ENCODE data around the gene EYS.

DNA sequence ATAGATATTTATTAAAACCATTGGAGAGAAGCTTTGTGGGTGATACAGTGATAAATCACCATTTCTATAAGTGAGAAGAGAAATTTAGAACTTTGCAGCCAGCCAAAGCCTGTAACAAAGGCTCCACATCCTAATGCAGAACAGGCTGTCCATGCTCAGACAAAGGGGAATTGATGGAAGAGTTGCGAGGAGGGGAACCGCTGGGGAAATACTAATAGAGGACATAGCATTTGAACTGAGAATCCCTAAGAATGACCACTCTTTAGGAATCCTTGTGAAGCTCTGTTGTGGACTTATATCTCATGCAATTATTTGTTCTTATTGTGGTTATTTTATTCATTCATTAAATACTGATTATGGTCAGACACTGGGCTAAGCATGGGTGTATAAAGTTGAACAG lies 1903.7 kb downstream of the EYS start:
- TF ChIP-seq, protein P1, sequence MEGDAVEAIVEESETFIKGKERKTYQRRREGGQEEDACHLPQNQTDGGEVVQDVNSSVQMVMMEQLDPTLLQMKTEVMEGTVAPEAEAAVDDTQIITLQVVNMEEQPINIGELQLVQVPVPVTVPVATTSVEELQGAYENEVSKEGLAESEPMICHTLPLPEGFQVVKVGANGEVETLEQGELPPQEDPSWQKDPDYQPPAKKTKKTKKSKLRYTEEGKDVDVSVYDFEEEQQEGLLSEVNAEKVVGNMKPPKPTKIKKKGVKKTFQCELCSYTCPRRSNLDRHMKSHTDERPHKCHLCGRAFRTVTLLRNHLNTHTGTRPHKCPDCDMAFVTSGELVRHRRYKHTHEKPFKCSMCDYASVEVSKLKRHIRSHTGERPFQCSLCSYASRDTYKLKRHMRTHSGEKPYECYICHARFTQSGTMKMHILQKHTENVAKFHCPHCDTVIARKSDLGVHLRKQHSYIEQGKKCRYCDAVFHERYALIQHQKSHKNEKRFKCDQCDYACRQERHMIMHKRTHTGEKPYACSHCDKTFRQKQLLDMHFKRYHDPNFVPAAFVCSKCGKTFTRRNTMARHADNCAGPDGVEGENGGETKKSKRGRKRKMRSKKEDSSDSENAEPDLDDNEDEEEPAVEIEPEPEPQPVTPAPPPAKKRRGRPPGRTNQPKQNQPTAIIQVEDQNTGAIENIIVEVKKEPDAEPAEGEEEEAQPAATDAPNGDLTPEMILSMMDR (IDR thresholded peaks at IDR 0.05; ENCODE audit: control extremely low read depth in 1 of 3, insufficient read depth in 1 of 3, low read depth in 1 of 3, low read length in 3 of 3) = no peak
- TF ChIP-seq POLR2A (IDR thresholded peaks at IDR 0.05; ENCODE audit: control extremely low read depth in 1 of 2, low read depth in 2 of 2, low read length in 2 of 2) (no peak), RNF2 (IDR thresholded peaks at IDR 0.05; ENCODE audit: borderline replicate concordance, low read depth, low read length, missing control alignments, poor library complexity, severe bottlenecking) (no peak), JUN (IDR thresholded peaks at IDR 0.05; ENCODE audit: low read depth, low read length) (no peak), RAD21 (IDR thresholded peaks at IDR 0.05 in 1 of 2, conservative IDR thresholded peaks at IDR 0.05 in 1 of 2; ENCODE audit: low read depth in 2 of 2, low read length in 2 of 2) (no peak), GABPA (IDR thresholded peaks at IDR 0.05; ENCODE audit: borderline replicate concordance, insufficient read depth, low read length) (no peak), TBP (IDR thresholded peaks at IDR 0.05; ENCODE audit: low read depth, low read length) (no peak), YY1 (IDR thresholded peaks at IDR 0.05; ENCODE audit: low read depth, low read length) (no peak)
- TF ChIP-seq, protein P2, sequence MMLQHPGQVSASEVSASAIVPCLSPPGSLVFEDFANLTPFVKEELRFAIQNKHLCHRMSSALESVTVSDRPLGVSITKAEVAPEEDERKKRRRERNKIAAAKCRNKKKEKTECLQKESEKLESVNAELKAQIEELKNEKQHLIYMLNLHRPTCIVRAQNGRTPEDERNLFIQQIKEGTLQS (IDR thresholded peaks at IDR 0.05; ENCODE audit: insufficient read depth, low read depth, low read length) = no peak

All from H1 (cell line).